Astrocyte (in vitro differentiated cells and primary cell): ENCODE results near the gene DNAJC12. TPM values are rescaled to one million over a fixed set of nuclear protein-coding genes. Genes with fewer than 3 reads are reported as not detected.

Experiments used
- DNase-seq: peaks from one replicate; pipeline ENCODE4 v3.0.0-alpha.2; 2010; ENCODE audit warnings: low read depth
- FAIRE-seq: peaks from 2 replicates; lab custom pipeline; 2011; peaks lifted over from hg19 to GRCh38; lab: Jason Lieb, UNC
- H2AFZ ChIP-seq: 2 replicates; pipeline ENCODE4 v1.6.0; 2012; ENCODE audit warnings: low read depth, low read length, inconsistent platforms
- H3K27ac ChIP-seq: 2 replicates; pipeline ENCODE4 v1.5.1; 2011; ENCODE audit warnings: low read depth, low read length, inconsistent platforms
- H3K27me3 ChIP-seq: 2 replicates; pipeline ENCODE4 v1.6.0; 2011; ENCODE audit warnings: low read length, inconsistent platforms; ENCODE audit not compliant: insufficient read depth
- H3K36me3 ChIP-seq: 2 replicates; pipeline ENCODE4 v1.5.1; 2011; ENCODE audit warnings: low read length, inconsistent platforms; ENCODE audit not compliant: insufficient read depth
- H3K4me1 ChIP-seq: 2 replicates; pipeline ENCODE4 v1.5.1; 2011; ENCODE audit warnings: low read length, inconsistent platforms; ENCODE audit not compliant: insufficient read depth
- H3K4me2 ChIP-seq: 2 replicates; pipeline ENCODE4 v1.6.0; 2012; ENCODE audit warnings: low read length, inconsistent platforms
- H3K4me3 ChIP-seq: 2 replicates; pipeline ENCODE4 v1.5.1; 2011; ENCODE audit warnings: low read depth, mild to moderate bottlenecking, low read length, inconsistent platforms; ENCODE audit not compliant: insufficient read depth
- H3K79me2 ChIP-seq: 2 replicates; pipeline ENCODE4 v1.6.0; 2012; ENCODE audit warnings: mild to moderate bottlenecking, low read length, inconsistent platforms; ENCODE audit not compliant: insufficient read depth
- H3K9ac ChIP-seq: 2 replicates; pipeline ENCODE4 v1.6.0; 2012; ENCODE audit warnings: mild to moderate bottlenecking, low read length, inconsistent platforms
- H3K9me3 ChIP-seq: 2 replicates; pipeline ENCODE4 v1.5.1; 2012; ENCODE audit warnings: low read depth, mild to moderate bottlenecking, low read length, inconsistent platforms; ENCODE audit not compliant: insufficient read depth
- H4K20me1 ChIP-seq: 2 replicates; pipeline ENCODE4 v1.6.0; 2012; ENCODE audit warnings: low read length, inconsistent platforms; ENCODE audit not compliant: insufficient read depth
- H3K27ac Mint-ChIP-seq: one replicate; pipeline ENCODE4 v1.8.0; 2021; ENCODE audit warnings: mild to moderate bottlenecking, mixed read lengths; ENCODE audit not compliant: unreplicated experiment
- H3K27me3 Mint-ChIP-seq: one replicate; pipeline ENCODE4 v1.8.0; 2021; ENCODE audit warnings: low read depth, mixed read lengths; ENCODE audit not compliant: unreplicated experiment
- H3K36me3 Mint-ChIP-seq: one replicate; pipeline ENCODE4 v1.8.0; 2021; ENCODE audit warnings: low read depth, mixed read lengths; ENCODE audit not compliant: unreplicated experiment
- H3K4me1 Mint-ChIP-seq: one replicate; pipeline ENCODE4 v1.8.0; 2021; ENCODE audit warnings: low read depth, mixed read lengths; ENCODE audit not compliant: unreplicated experiment
- H3K4me3 Mint-ChIP-seq: one replicate; pipeline ENCODE4 v1.8.0; 2021; ENCODE audit warnings: mild to moderate bottlenecking, moderate library complexity, mixed read lengths; ENCODE audit not compliant: unreplicated experiment
- H3K9me3 Mint-ChIP-seq: one replicate; pipeline ENCODE4 v1.8.0; 2021; ENCODE audit warnings: mild to moderate bottlenecking, mixed read lengths; ENCODE audit not compliant: unreplicated experiment
- EZH2 ChIP-seq: IDR thresholded peaks from 2 replicates; pipeline ENCODE4 v1.6.1; 2012; ENCODE audit warnings: mild to moderate bottlenecking, low read length, inconsistent platforms; ENCODE audit not compliant: insufficient read depth
- total RNA-seq: library from RNA; stranded (reverse); gene quantifications from 2 replicates; pipeline ENCODE4 v1.2.1, GENCODE V29; 2021
- TF ChIP-seq, protein P1 (sequence below): IDR thresholded peaks from 2 replicates; pipeline ENCODE4 v1.5.1; 2011; ENCODE audit warnings: low read depth, mild to moderate bottlenecking, inconsistent platforms, low read length, moderate library complexity; ENCODE audit not compliant: insufficient read depth

Gene DNAJC12
- total RNA-seq, 1 donor from 2014 or later: 2.1 TPM

DNA sequence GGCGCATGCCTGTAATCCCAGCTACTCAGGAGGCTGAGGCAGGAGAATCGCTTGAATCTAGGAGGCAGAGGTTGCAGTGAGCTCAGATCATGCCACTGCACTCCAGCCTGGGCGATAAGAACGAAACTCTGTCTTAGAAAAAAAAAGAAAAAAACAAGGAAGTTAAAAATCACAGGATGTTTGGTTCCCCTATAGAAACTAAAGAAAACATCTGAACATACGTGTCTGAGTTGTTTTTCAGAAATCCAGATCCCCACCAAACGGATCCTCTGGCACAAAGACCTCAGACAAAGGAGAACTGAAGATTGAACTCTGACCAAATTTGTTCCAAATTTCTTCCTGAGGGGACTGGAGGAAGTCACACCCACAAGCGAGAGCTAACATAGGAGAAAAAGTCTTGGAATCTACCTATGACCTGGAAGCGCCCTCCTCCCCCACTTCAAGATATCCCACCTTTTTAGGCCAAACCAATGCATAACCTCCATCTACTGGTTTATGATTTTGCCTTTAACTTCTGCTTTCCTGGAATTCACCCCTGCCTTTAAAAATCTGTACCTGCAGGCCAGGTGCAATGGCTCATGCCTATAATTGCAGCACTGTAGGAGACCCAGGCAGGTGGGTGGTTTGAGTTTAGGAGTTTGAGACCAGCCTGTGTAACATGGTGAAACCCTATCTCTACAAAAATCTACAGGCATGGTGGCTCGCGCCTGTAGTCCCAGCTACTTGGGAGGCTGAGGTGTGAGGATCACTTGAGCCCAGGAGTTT, 26.8 kb upstream of the DNAJC12 start:
- no peak overlapping the region for H3K4me3 Mint-ChIP-seq
- no peak overlapping the region for H3K27ac Mint-ChIP-seq

DNA sequence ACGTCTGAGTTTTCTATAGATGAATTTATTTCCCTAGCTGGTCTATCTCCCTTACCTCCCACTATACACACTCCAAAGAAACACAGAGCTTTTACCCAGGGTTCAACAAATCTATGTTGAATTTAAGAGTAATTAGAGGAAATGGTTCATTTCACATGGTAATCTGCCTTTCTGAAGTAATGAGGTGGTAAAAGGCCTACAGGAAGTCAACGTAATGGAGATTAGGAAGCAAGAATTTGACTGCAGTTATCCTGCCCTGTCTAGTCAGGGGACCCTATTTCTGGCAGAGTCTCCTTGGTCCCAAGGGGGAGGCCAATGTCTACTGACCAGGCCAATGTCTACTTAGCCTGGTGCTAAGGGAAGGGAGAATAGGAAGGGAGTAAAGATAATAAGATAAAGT, 25.1 kb upstream of the DNAJC12 start:
- peaks cover 8% of the 10 kb centered on the region for H3K4me1 Mint-ChIP-seq
- H3K36me3 Mint-ChIP-seq: no peaks in the 10 kb centered on the region
- no peaks in the 10 kb centered on the region for H3K9me3 Mint-ChIP-seq
- DNase-seq (no peak), FAIRE-seq (no peak)
- no peaks in the 10 kb centered on the region for H3K4me1 ChIP-seq
- H3K79me2 ChIP-seq: no peaks in the 10 kb centered on the region
- H4K20me1 ChIP-seq: no peaks in the 10 kb centered on the region
- no peak overlapping the region for H2AFZ ChIP-seq
- H3K27me3 ChIP-seq: no peaks in the 10 kb centered on the region
- no peak overlapping the region for H3K4me3 Mint-ChIP-seq
- no peaks in the 10 kb centered on the region for H3K36me3 ChIP-seq
- no peak overlapping the region for H3K9ac ChIP-seq
- no peak overlapping the region for H3K4me3 ChIP-seq
- H3K27me3 Mint-ChIP-seq: peaks cover 2% of the 10 kb centered on the region
- no peak overlapping the region for H3K27ac ChIP-seq
- no peak overlapping the region for H3K4me2 ChIP-seq
- H3K27ac Mint-ChIP-seq: no peak overlapping the region
- H3K9me3 ChIP-seq: no peaks in the 10 kb centered on the region
- TF ChIP-seq EZH2: no peak
- TF ChIP-seq, protein P1, sequence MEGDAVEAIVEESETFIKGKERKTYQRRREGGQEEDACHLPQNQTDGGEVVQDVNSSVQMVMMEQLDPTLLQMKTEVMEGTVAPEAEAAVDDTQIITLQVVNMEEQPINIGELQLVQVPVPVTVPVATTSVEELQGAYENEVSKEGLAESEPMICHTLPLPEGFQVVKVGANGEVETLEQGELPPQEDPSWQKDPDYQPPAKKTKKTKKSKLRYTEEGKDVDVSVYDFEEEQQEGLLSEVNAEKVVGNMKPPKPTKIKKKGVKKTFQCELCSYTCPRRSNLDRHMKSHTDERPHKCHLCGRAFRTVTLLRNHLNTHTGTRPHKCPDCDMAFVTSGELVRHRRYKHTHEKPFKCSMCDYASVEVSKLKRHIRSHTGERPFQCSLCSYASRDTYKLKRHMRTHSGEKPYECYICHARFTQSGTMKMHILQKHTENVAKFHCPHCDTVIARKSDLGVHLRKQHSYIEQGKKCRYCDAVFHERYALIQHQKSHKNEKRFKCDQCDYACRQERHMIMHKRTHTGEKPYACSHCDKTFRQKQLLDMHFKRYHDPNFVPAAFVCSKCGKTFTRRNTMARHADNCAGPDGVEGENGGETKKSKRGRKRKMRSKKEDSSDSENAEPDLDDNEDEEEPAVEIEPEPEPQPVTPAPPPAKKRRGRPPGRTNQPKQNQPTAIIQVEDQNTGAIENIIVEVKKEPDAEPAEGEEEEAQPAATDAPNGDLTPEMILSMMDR: no peak

More for the DNA sequence above, 26.8 kb upstream of the DNAJC12 start:
- Histone ChIP-seq H3K4me1 (no peaks in the 10 kb centered on the region), H3K27me3 (no peaks in the 10 kb centered on the region), H3K9ac (no peak overlapping the region), H3K27ac (no peak overlapping the region), H4K20me1 (no peaks in the 10 kb centered on the region), H2AFZ (no peak overlapping the region), H3K4me2 (no peak overlapping the region), H3K9me3 (no peaks in the 10 kb centered on the region), H3K79me2 (no peaks in the 10 kb centered on the region), H3K36me3 (no peaks in the 10 kb centered on the region), H3K4me3 (no peak overlapping the region)
- no peak for FAIRE-seq
- no peaks in the 10 kb centered on the region for H3K9me3 Mint-ChIP-seq
- H3K36me3 Mint-ChIP-seq: no peaks in the 10 kb centered on the region
- peaks cover 2% of the 10 kb centered on the region for H3K27me3 Mint-ChIP-seq
- DNase-seq: no peak
- TF ChIP-seq EZH2: no peak
- TF ChIP-seq, protein P1: no peak
- H3K4me1 Mint-ChIP-seq: peaks cover 8% of the 10 kb centered on the region

DNA sequence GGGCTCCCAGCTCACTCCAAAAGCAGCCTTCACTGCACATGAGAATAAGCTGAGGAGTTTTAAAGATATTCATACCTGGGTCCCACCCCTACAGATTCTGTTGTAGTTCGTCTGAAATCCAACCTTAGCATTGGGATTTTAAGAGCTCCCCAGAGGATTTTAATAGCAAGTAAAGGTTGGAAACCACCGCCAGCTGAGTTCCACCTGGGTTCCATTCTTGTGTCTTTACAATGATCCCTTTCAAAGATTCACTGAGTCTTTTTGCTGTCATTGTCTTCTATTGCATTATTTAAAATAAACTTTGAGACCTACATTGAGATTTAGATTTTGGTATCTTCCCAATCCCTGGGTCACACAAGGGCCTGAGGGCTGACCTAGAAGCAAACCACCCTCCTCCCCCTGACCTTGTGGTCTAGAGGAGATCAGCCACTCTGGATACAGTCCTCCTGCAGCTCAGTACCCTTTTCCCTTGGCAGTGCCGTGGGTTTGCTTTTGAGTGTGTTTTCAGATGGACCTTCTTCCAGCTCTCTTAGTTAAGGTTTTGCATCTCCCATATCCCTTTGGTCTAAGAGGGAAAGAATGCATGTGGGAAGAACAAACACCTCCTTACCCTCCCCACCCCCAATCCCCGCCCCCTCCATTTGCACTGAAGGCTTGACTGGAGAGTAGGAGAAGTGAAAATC, 23.9 kb upstream of the DNAJC12 start:
- peaks cover 8% of the 10 kb centered on the region for H3K4me1 Mint-ChIP-seq
- DNase-seq: no peak
- Histone ChIP-seq H4K20me1 (no peaks in the 10 kb centered on the region), H3K4me3 (no peak overlapping the region), H3K4me2 (no peak overlapping the region), H2AFZ (no peak overlapping the region), H3K9me3 (no peaks in the 10 kb centered on the region), H3K9ac (no peak overlapping the region), H3K4me1 (no peaks in the 10 kb centered on the region), H3K27me3 (no peaks in the 10 kb centered on the region), H3K36me3 (no peaks in the 10 kb centered on the region), H3K79me2 (no peaks in the 10 kb centered on the region), H3K27ac (no peak overlapping the region)
- H3K27ac Mint-ChIP-seq: no peak overlapping the region
- H3K9me3 Mint-ChIP-seq: no peaks in the 10 kb centered on the region
- TF ChIP-seq, protein P1: no peak
- TF ChIP-seq EZH2: no peak
- H3K4me3 Mint-ChIP-seq: no peak overlapping the region
- H3K27me3 Mint-ChIP-seq: peaks cover 2% of the 10 kb centered on the region
- FAIRE-seq: no peak
- H3K36me3 Mint-ChIP-seq: no peaks in the 10 kb centered on the region
